Anterior cingulate cortex (tissue), 58 donors: ENCODE measurements around the gene CPM.

ENCODE experiments used
- DNase-seq, 58 donors: peaks; one replicate each; lab custom pipeline; 2025; lab: John Stamatoyannopoulos, UW

Gene CPM

DNA sequence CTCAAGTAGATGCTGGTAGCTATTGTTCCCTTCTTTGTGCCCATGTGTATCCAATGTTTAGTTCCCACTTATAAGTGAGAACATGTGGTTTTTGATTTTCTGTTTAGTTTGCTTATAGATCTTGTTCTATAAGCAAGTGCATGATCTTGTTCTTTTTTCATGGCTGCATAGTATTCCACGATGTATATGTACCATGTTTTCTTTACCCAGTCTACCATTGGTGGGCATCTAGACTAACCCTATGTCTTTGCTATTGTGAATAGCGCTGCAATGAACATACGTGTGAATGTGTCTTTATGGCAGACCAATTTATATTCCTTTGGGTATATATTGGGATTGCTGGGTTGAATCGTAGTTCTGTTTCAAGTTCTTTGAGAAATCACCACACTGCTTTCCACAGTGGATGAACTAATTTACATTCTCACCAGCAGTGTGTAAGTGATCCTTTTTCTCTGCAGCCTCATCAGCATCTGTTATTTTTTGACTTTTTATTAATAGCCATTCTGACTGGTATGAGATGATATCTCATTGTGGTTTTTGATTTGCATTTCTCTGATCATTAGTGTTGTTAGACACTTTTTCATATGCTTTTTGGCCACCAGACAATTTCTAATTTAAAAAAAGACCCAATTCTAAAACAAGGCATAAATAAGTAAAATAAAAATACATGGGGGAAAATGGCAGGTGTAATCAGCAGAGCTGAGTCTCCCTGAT lies 50.6 kb downstream of the CPM start:
- DNase-seq = no peak

DNA sequence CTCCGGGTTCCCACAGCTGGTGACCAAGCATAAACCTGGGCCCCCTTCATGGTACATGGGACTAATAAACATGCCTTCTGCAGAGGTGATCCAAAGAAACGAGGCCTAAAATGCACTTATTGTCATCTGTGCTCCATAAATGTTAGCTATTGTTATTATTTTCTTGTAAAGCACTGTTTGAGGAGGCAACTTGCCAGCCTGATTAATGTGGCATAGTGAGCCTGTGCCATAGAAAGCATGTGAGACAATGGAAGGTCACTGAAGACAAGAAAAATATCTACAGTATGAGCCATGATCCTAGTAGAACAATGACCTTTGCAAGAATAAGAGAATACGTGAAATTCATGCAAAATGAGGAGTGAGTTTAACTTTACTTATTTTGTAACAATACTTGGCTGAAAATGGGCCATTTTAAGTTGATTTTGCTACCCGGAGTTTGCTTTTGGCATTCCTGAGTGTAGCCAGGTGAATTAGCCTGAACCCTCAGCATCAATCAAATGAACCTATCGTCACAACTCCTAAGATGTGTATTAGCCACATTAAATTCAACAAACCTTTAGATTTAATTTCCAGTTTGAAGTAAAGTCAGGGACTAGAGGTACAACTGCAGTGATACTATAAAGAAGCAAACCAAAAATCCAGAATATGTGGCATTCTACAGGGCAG lies 52.2 kb downstream of the CPM start:
- peak in 5 of 58 donors; percentile 4 to 41 (median 12) for DNase-seq

DNA sequence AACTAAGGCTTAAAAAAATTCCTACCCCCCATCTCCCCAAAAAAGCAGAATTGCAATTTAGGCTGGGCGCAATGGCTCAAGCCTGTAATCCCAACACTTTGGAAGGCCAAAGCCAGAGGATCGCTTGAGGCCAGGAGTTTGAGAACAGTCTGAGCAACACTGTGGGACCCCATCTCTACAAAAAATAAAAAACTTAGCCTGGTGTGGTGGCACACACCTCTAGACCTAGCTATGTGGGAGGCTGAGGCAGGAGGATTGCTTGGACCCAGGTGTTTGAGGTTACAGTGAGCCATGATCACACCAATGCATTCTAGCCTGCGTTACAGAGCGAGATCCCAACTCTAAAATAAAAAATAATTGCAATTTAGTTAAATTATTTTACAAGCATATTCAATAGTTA lies 54.1 kb downstream of the CPM start:
- DNase-seq = no peak

DNA sequence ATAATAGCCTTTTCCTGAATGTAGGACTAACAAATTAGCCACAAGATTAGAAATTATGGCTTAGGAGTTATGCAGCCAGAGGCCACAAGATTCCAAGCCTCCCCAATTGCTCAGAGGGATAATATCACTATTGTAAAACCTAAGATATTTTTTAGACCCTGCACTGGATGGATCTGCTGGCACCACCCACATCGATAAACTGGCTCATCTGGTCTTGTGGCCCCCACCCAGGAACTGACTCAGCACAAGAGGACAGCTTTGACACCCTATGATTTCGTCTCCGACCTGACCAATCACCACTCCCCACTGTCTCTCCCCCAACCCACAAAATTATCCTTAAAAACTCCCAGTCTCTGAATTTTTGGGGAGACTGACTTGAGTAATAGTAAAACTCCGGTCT lies 54.7 kb downstream of the CPM start:
- no peak for DNase-seq

DNA sequence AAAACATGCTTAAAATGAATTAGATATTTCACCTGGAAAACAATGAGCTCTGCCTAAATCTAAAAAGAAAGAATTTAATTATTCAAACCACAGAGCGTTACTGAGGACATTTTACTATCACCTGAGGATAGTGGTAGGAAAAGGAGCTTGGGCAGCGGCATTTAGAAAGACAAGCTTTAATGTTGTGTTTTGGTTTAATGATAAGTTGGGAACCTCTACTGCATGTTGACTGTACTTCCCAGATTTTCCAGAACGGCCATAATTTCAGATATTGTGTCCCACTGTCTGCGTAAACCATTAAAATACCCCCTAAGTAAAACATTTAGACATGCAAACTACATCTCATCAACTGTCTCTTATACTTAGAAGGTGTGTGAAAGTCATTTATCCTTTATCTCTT lies 55.4 kb downstream of the CPM start:
- no peak for DNase-seq

DNA sequence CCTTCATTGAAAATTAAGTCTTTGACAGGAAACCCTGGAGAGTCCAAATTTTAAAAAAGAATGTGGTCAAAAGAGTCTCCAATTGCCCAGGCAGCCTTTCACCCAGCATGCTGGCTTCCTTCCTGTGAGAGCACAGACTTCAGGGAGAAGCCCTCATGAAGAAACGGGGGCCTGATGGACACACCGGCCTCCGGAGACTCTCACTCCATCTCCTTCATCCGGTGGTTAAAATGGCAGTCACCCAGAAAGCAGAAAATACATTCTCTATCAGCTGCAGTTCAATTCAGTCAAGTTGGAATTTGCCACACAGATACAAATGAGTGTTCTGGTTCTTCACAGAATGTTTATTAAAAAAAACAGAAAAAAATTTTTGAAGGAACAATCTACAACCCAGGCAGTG lies 56.5 kb downstream of the CPM start:
- DNase-seq = peak in 14 of 58 donors; percentile 5 to 53 (median 18)

DNA sequence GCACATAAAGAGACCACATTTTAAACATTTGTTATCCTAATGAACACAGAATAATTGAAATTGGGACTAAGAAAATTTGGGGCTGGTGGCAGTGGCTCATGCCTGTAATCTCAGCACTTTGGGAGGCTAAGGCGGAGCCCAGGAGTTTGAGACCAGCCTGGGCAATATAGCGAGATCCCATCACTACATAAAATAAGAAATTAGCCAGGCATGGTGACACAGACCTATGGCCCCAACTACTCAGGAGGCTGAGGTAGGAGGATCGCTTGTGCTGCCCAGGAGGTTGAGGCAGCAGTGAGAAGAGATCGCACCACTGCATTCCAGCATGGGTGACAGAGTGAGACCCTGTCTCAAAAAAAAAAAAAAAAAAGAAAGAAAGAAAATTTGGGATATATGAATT lies 59.7 kb downstream of the CPM start:
- DNase-seq = no peak

DNA sequence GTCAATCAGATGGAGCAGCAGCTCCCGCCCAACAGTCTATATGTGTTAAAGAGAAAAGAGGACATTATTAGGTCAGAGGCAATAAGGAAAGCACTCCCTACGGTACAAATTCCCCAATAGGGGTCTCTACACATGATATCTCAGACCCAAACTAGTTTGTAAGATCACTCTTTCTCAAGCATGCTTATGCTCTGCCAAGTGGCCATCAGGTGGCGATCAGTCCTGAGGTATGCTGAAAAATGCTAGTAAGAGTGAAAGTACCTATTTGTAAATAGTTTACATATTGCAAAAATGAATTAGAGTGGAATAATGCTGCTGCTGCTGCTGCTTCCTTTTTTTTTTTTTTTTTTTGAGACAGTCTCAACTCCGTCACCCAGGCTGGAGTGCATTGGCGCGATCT lies 61.0 kb downstream of the CPM start:
- no peak for DNase-seq

DNA sequence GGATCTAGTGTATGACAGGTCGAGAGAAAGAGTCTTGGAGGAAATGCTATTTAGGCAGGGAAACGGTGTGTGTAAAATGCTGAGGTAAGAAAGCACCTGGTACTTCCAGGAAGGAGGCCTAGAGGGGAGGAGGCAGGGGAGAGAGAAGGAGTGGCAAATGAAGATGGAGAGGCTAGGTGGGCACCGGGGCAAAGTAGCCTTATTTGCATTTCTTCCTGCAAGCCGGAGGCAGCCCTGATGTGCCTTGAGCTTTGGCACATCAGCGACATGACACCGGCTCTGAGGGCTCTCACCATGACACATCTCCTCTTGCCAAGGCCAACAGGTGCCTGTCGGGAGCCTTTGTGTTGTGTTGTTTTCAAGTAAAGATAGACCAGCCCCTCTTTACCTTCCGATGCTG lies 61.6 kb downstream of the CPM start:
- no peak for DNase-seq

DNA sequence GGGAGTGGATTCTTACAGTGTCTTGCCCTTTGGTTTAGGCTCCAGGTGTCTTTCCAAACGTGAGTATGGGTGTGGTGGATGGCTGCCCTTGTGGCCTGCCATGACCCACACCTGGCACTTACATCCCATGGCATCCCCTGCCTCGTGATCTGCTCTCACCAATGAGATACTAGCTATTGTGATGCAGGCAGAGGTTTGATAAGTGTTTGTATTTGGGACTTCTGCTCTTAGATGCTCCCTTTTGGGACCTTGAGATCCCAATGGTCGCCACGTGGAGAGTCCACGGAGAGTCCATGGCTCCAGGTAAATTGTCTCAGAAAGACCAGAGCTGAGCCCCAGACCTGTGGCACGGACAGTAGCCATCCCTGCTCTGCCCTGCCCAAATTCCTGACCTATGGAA lies 62.5 kb downstream of the CPM start:
- DNase-seq = no peak

DNA sequence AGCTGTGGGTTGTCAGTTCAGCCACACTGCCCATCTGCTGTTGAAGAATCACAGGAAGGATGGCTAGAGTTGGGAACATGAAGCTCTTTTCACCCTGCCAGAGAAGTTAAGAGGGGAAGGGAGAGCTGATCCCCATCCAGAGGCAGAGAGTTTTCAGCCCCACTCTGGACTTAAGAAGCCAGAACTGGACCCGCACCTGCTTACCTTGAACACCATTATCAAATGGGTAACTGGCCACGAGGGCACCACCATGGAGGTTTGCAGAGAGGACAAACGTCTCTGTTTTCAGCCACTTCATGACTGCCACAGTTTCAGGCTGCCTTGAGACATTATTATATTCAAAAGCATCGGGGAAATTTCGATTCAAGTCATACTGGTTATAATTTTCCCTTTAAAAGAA lies 63.0 kb downstream of the CPM start:
- DNase-seq = no peak

DNA sequence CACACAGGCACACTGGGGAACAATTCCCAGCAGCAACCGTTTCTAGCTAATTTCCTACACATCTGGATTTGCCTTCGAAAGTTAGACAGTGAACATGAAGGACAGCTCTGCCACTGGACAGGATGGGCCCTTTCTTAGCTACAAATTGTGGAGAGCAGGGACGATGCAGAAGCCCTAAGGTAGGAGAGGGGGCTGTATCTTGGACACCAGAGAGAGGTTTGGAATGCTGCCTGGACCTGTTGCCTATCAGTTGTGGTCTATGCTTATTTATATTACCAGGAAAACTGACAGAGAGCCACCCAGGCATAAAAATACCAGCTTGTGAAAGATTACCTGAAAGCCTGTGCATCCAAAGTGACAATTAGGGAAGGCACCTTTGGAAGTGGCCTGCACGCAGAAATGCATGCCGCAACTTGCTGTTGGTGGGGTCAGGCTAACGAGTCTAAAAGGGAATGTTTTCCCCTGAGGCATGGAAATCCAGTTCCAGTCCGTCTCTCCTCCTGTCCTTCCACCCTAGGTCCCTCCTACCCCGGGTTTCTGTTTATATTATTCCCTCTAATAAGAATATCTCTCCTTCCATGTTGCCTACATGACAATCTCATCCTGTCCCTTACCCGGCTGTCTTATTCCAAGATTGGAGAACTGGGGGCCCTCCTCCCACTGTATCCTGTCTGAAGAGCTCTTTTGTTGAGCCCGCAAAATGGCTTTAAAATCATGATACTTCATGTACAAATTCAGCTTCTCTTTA lies 64.8 kb downstream of the CPM start:
- DNase-seq = no peak

DNA sequence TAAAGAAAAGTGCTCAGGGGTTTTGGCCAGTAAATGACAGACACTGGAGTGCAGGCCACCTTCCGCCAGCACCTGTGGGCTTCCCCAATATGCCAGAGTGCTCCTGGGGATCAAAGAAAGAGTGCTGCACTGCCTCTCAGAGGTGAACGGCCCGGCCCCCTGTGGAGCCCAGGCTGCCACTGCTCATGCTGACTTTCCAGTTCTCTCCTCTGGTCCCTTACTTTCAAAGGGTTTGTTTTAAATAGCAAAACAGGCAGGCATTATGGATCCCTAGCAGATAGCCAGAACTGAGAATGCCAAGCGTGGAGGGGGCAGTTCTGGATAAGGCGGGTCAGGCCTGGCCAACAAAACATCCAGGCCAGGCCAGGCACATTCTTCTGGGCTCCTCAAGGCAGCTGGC lies 65.4 kb downstream of the CPM start:
- no peak for DNase-seq

DNA sequence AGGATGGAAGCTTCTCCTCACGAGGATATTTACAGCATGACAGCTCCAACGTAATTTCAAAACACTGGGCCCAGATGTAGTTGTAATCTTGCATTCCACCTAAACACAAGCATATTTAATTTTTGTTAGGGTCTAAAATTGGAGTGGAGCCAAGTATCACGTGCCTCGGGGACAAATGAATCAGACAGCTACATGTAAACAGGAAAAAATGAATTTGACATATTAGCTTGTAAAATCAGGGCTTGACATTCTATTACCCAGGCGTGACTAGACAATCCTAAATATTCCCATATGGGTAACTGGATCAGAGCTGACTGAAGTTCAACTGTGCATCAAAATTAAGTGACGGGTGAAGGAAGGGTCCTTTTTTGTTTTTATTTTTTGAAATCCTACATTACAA lies 66.0 kb downstream of the CPM start:
- DNase-seq = no peak

DNA sequence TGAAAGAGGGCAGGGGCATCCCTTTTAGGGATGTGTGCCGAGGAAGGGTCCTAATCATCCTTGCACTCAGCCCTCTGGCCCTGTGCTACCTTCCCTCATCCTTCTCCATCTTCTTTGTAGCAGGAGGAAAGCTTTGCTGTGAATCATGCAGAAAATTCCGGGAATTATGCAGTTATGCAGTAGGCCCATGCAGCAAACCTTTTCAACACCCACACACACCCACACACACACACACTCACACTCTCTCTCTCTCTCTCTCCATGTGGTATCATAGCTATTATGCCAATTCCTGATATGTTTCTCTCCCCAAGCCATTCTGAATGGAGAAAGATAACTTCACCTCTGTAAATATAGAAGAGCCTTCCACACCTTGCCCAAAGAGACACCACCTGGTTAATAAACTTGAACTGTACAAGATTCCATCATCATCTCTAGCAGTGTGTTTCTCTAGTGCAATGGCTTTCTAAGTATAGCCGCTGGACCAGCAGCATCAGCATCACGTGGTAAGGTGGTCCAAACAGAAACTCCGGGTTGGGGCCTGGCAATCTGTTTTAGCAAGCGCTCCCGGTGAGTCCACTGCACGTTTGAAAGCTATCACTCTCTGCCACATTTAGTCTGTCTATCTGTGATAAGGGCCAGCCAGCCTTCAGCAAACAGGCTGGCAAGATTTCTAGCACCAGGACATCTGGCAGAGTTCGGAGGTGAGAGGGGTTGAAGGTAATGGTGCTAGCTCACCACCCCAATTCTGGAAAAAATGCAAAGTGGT lies 67.4 kb downstream of the CPM start:
- no peak for DNase-seq

DNA sequence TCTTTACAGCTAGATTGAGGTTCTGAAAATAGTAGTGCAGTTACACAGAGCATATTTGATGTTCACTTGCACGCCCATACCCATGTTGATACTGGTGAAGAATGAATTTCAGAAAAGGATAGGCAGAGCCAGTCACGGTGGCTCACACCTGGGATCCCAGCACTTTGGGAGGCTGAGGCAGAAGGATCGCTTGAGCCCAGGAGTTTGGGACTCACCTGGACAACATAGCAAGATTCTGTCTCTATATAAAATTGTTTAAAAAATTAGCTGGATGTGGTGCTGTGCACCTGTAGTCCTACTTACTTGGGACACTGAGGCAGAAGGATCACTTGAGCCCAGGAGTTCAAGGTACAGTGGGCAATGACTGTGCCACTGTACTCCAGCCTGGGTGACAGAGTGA lies 68.4 kb downstream of the CPM start:
- no peak for DNase-seq

DNA sequence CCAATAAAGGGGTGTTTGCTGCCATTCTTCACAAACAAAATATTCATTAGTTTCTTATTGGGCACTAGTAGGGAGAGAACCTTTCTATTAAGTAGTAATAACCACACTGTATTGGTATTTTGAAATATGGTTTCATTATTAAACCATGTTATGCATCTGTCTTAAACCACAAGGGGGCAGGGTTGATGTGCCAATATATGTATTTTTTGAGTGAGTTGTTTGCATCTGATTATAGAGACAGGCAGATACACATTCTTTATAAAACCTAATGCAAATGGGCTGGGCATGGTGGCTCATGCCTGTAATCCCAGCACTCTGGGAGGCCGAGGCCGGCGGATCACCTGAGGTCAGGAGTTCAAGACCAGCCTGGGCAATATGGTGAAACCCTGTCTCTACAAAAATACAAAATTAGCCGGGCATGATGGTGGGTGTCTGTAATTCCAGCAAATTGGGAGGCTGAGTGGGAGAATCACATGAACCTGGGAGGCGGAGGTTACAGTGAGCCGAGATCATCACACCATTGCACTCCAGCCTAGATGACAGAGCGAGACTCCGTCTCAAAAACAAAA lies 69.0 kb downstream of the CPM start:
- peak in 3 of 58 donors; percentile 11 to 27 (median 15) for DNase-seq

DNA sequence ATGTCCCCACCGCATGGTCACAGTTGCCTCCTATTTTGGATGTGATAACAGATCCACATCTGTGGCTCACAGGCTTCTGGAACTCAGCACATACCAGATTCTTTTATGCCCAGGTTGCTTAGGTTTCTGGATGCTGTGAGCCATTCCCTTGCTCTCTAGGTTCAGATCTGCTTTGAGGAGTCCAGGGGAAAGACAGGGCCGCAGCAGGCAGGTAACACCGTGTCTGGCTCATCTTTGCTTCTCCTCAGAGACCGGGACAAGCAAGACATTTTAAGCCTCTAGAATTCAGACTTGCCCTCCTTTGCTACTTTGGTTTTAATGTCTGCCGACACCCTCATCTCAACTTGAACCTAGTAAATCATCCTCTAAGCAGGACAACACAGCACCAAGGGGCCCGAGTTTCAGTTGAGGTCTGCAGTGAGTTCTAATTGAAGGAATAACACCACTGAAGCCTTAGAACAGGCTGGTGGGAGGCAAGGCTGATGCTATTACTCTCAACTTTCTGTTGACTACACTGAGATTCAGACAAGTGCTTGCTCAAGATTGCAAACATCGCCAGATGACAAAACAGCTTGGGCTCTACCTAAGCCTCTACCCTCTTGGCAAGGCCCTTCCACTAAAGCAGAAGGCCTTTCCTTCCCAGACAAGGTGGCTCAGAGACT lies 69.7 kb downstream of the CPM start:
- no peak for DNase-seq

DNA sequence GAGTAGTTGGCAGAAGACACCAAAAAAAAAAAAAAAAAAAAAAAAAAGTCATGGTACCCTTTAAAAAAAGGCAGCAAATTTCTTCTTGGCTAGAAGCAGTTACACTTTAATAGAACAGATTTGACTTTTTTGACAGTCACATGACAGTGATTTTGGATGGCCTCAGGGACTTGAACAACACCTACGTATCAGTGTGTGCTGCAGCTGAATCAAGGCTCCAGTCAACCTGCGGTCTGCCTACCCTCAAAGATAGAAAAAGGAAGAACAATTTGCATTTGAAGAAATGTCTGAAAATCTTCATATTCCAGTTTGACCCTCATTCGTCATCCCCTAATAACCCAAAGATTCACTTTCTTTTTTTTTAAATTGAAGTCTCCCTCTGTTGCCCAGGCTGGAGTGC lies 71.1 kb downstream of the CPM start:
- DNase-seq = no peak

DNA sequence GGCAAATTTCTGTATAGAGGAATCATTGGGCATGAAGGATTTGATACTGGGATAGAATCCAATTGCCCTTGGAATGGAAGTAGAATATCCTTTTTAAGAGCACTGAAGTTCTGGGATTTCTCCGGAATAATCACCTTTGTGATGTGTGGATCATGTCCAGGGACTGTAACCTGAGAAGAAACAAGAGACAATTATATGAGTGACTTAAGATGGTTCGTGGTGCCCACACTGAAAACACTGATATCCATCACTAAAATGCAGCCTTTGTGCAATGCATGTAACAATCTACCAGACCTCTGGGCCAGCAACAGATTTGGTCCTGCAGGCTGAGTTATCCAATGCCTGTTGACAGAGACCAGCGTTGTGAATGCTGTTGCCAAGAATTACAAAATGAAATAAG lies 76.5 kb downstream of the CPM start:
- no peak for DNase-seq
